ENCODE measurements around the gene MAP3K5. TPM values are rescaled to one million over a fixed set of nuclear protein-coding genes. Genes with fewer than 3 reads are reported as not detected.
A peak's percentile ranks its signal among the peaks of the same experiment; 100 is the strongest.

The MAP3K5 gene
- total RNA-seq, 4 donors from 2014 or later = 16.2 to 52.7 (median 34.8) TPM

GRCh38 chr6:136774228-136775041, 17.8 kb downstream of the MAP3K5 start:
- TF ChIP-seq POLR2A (IDR thresholded peaks at IDR 0.05) = no peak
- peak in 1 of 3 donors; percentile 29 for TF ChIP-seq POLR2AphosphoS5 (IDR thresholded peaks at IDR 0.05)
- Histone ChIP-seq H3K36me3 (no peaks in the 10 kb centered on the region), H3K27me3 (no peaks in the 10 kb centered on the region), H3K27ac (peak overlapping the region in 1 of 4 donors; percentile 24), H3K4me3 (no peak overlapping the region), H3K9me3 (no peaks in the 10 kb centered on the region), H3K4me1 (peaks cover under 1 to 25% (median 5%) of the 10 kb centered on the region in 4 donors)
- in situ Hi-C loops (cut with MboI; ENCODE audit: low pct_ligation_motif_present in 1 of 4, low pct_unique_long_range_greater_than_20kb in 1 of 4, low sequenced_read_pairs in 3 of 4) (loop anchor here in 1 of 4 donors (25.0 kb wide), 1 partner anchor 487 kb away; the partner anchor contains the start of gene BCLAF1), intact Hi-C loops (cut with DNase I; ENCODE audit: low total_unique reads) (no loop called here)
- 73 to 74% methylated on average over 6 of the region's 6 CpGs for WGBS, 2 donors (ENCODE audit: low coverage in 1 of 2)
- no peak for DNase-seq

- in situ Hi-C loops (cut with MboI; ENCODE audit: low pct_ligation_motif_present in 1 of 4, low pct_unique_long_range_greater_than_20kb in 1 of 4, low sequenced_read_pairs in 3 of 4) = no loop called here
- Histone ChIP-seq H3K27me3 (no peaks in the 10 kb centered on the region), H3K4me3 (no peak overlapping the region), H3K27ac (no peak overlapping the region), H3K9me3 (no peaks in the 10 kb centered on the region), H3K4me1 (peaks cover 0 to 24% (median 3%) of the 10 kb centered on the region in 4 donors), H3K36me3 (no peaks in the 10 kb centered on the region)
- TF ChIP-seq POLR2A (IDR thresholded peaks at IDR 0.05) = no peak
- TF ChIP-seq CTCF (IDR thresholded peaks at IDR 0.05) = no peak
- no peak for TF ChIP-seq POLR2AphosphoS5 (IDR thresholded peaks at IDR 0.05)
- no peak for TF ChIP-seq EP300 (IDR thresholded peaks at IDR 0.05; ENCODE audit: low read depth)
- 88 to 100% methylated on average over 2 to 4 of the region's 4 CpGs for WGBS, 2 donors (ENCODE audit: low coverage in 1 of 2)
- DNase-seq = no peak
- intact Hi-C loops (cut with DNase I; ENCODE audit: low total_unique reads) = no loop called here
These were observed 18.8 kb downstream of the MAP3K5 start for GRCh38 chr6:136773473-136773796.

- WGBS, 2 donors (ENCODE audit: low coverage in 1 of 2) = 68 to 85% methylated on average over 5 to 6 of the region's 6 CpGs
- Histone ChIP-seq H3K27me3 (no peaks in the 10 kb centered on the region), H3K27ac (no peak overlapping the region), H3K4me3 (no peak overlapping the region), H3K9me3 (no peaks in the 10 kb centered on the region), H3K4me1 (peaks cover 0 to 28% (median 3%) of the 10 kb centered on the region in 4 donors), H3K36me3 (no peaks in the 10 kb centered on the region)
- intact Hi-C loops (cut with DNase I; ENCODE audit: low total_unique reads) (no loop called here), in situ Hi-C loops (cut with MboI; ENCODE audit: low pct_ligation_motif_present in 1 of 4, low pct_unique_long_range_greater_than_20kb in 1 of 4, low sequenced_read_pairs in 3 of 4) (no loop called here)
- DNase-seq = no peak
- TF ChIP-seq CTCF (IDR thresholded peaks at IDR 0.05) = no peak
- TF ChIP-seq POLR2A (IDR thresholded peaks at IDR 0.05) = no peak
- no peak for TF ChIP-seq EP300 (IDR thresholded peaks at IDR 0.05; ENCODE audit: low read depth)
- TF ChIP-seq POLR2AphosphoS5 (IDR thresholded peaks at IDR 0.05) = no peak
These were observed 19.4 kb downstream of the MAP3K5 start for GRCh38 chr6:136772685-136773472.

GRCh38 chr6:136771306-136771705, 21.0 kb downstream of the MAP3K5 start:
- Histone ChIP-seq H3K4me1 (peaks cover under 1 to 43% (median 10%) of the 10 kb centered on the region in 4 donors), H3K9me3 (no peaks in the 10 kb centered on the region), H3K36me3 (no peaks in the 10 kb centered on the region), H3K27me3 (no peaks in the 10 kb centered on the region), H3K27ac (no peak overlapping the region), H3K4me3 (no peak overlapping the region)
- intact Hi-C loops (cut with DNase I; ENCODE audit: low total_unique reads) (no loop called here), in situ Hi-C loops (cut with MboI; ENCODE audit: low pct_ligation_motif_present in 1 of 4, low pct_unique_long_range_greater_than_20kb in 1 of 4, low sequenced_read_pairs in 3 of 4) (no loop called here)
- no peak for DNase-seq
- TF ChIP-seq POLR2AphosphoS5 (IDR thresholded peaks at IDR 0.05) (no peak), POLR2A (IDR thresholded peaks at IDR 0.05) (no peak), CTCF (IDR thresholded peaks at IDR 0.05) (no peak), EP300 (IDR thresholded peaks at IDR 0.05; ENCODE audit: low read depth) (no peak)
- WGBS, 2 donors (ENCODE audit: low coverage in 1 of 2) = 71 to 90% methylated on average over 1 to 2 of the region's 2 CpGs
